GM18502 (cell line): Measurements from ENCODE around the gene BEST2.
"Not testable (repeated sequence)": the region's sequence is repeated elsewhere in the genome, so short reads cannot be mapped to it uniquely, and the experiment has no call there.

Experiments
- ATAC-seq: cut with Tn5 transposase; IDR thresholded peaks from one replicate; pipeline ENCODE4 v1.9.1; 2021; ENCODE audit warnings: mild to moderate bottlenecking; ENCODE audit not compliant: unreplicated experiment, poor library complexity

The BEST2 gene

GRCh38 chr19:12751635-12752034 lies at the start of gene BEST2:
Gene BEST2 (plus strand): TSS chr19:12751791. CDS start chr19:12752593, 802 bp downstream.
- ATAC-seq, result no peak

DNA sequence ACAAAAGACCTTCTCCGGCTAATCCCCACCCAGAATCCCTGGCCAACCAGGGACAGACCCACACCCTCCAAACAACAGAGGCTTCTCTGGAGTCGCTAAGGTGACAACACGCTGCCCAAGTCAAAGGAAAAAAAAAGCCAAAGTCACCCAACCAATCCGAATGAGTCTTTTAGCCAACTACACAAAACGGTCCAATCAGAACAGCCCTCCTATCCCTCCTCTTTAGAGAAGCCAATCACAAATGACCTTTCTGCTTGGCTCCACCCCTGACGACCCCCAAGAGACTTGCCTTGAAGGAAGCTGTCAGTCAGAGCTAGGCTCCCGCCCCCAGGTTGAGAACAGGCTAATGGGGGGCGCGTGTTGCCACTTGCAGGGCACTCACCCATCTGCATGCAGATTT lies 48.5 kb upstream of the BEST2 start:
- ATAC-seq, result no peak

GRCh38 chr19:12705169-12705568 lies 46.4 kb upstream of the BEST2 start:
- ATAC-seq, result no peak

- no peak for ATAC-seq
These were observed 45.8 kb upstream of the BEST2 start for GRCh38 chr19:12705654-12706331.

GRCh38 chr19:12706332-12706718 lies 45.3 kb upstream of the BEST2 start:
- no peak for ATAC-seq

DNA sequence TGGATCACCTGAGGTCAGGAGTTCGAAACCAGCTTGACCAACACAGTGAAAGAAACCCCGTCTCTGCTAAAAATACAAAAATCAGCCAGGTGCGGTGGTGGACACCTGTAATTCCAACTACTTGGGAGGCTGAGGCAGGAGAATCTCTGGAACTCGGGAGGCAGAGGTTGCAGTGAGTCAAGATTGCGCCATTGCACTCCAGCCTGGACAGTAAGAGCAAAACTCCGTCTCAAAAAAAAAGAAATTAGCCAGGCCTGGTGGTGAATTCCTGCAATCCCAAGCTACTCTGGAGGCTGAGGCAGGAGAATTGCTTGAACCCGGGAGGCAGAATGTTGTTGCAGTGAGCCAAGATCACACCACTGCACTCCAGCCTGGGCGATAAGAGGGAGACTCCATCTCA lies 43.0 kb upstream of the BEST2 start:
- ATAC-seq, result no peak

DNA sequence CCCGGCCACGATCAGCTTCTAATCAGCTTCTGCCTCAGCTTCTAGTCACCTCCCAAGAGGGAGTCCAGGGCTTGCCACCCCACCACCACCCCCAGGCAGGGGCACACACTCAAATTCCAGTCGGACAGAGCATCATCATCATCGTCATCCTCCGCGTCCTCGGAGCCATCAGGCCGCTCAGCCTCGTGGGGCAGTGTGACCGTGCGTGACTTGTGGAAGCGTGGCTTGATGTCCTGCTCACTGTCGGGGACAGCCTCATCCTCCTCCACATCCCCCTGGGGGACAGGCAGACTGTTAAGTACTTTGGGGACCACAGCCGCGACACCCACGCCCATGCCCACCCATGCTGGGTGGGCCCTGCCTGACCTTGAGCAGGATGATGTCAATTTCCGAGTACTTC lies 40.4 kb upstream of the BEST2 start:
- ATAC-seq, result no peak

DNA sequence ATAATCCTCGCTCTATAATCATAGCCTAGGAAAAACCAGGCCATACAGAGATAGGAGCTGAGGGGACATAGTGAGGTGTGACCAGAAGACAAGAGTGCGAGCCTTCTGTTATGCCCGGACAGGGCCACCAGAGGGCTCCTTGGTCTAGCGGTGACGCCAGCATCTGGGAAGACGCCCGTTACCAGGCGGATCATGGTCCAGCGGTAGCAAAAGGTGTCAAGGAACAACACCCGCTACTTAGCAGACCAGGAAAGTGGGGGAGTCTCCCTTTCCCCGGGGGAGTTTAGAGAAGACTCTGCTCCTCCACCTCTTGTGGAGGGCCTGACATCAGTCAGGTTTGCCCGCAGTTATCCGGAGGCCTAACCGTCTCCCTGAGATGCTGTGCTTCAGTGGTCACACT lies 39.5 kb upstream of the BEST2 start:
- ATAC-seq, result not testable (repeated sequence)

DNA sequence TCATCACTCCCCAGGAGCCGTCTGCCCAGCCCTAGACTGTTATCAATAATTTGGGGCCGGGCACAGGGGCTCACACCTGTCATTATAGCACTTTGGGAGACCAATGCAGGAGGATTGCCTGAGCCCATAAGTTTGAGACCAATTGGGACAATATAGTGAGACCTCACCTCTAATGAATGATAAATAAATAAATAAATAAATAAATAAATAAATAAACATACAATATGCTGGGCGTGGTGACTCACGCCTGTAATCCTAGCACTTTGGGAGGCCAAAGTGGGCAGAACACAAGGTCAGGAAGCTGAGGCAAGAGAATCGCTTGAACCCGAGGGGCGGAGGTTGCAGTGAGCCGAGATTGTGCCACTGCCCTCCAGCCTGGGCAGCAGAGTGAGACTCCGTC lies 38.3 kb upstream of the BEST2 start:
- not testable (repeated sequence) for ATAC-seq

DNA sequence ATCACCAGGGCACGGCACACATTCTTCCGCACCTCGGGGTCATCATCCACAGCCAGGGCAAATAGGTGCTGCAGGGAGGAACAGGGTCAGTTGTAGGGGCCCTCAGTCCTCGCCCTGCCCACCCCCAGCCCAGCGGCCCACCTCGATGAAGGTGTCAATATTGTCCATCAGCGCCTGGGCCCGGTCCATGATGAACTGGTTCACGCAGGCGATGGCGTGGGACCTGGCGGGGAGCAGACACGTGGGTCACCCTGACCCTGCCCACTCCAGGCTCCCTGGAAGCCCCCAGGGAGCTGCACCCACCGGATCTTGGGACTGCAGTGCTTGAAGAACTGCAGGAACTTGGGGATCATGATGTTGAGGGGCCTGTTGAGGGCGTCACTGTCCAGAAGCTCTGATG lies 36.5 kb upstream of the BEST2 start:
- no peak for ATAC-seq

GRCh38 chr19:12715929-12716328 lies 35.7 kb upstream of the BEST2 start:
- no peak for ATAC-seq

DNA sequence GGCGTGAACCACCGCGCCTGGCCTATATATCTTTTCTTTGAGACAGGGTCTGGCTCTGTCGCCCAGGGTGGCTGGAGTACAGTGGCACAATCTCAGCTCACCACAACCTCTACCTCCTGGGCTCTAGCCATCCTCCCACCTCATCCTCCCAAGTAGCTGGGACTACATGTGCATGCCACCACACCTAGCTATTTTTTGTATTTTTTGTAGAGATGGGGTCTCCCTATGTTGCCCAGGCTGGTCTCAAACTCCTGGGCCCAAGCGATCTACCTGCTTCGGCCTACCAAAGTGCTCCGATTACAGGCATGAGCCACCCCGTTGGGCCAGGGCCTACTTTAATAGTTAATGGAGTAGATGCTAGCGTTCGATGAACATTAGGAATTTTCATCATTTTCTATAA lies 31.3 kb upstream of the BEST2 start:
- ATAC-seq, result no peak

DNA sequence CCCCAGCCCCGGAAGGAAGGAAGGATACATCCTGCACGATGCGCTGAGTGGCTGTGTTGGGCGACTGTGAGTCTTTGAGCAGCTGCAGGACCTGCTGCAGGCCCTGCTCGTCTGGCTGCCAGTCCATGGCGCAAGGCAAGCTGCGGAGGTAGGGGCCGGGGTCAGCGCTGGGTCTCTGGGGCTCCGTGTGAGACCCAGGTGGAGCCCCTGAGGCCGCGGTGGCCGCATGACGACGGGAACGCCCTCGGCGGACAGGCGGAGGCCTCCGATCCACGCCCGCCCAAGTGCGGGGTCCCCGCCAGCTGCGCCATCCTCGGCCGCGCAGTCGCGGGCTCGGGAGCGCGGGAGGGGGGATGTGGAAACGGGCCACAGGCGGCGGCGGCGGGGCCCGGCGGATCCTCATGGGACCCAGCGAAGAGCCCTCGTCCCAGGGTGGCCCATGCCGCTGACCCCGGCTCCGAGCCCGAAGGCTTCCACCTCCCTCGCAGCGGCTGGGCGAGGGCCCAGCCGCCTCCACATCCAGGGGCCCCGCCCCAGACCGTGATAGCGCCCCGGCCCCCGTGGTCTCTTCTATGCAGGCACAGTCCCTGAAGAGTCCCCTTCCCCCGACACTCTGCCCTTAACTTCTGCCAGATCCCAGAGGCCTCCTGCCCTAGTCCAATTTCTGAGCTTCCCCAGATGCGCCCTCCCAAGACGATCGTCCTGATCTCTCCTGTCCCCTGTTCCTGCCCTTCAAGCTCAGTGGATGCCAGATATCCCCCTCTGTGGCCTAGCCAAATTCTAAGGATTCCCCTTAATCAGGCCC lies 30.5 kb upstream of the BEST2 start:
- no peak for ATAC-seq

GRCh38 chr19:12721656-12722565 lies 29.7 kb upstream of the BEST2 start:
- ATAC-seq, result peak; percentile 31

DNA sequence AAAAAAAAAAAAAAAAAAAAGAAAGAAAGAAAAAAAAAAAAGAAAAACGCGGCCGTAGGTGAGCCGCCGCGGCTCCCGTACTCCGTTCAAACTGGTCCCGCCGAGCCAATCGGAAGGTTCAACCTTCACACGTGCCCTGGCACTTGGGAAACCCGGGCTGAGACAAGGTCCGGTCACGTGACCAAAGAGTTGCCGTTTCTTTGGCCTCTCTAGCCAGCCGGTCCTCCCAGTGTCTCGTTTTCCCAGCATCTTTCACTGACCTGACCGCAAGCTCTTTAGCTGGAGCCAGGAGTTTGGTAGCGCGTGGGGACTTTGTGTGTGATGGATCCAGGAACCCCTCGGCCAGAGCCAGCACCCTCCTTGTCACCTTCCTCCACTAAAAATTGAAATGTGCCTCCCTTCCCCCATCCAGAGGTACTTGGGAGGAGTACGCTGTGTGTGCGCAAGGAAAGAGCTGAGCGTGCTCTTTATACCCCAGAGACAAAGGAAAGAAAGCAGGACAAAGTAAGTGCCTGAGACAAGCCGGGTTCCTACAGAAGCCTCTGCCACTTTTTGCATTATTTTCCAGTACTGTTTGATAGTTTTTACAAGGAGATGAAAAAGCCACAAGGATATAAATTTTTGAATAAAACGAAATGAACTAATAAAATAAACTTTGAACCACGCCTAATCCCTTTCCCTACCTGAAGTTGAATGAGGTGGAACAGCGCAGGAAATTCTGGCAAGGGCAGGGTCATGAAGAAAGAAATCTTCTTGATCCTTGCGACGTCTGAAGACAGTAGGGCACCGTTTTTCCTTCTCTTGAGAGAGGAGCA lies 28.8 kb upstream of the BEST2 start:
- peak; percentile 80 for ATAC-seq

DNA sequence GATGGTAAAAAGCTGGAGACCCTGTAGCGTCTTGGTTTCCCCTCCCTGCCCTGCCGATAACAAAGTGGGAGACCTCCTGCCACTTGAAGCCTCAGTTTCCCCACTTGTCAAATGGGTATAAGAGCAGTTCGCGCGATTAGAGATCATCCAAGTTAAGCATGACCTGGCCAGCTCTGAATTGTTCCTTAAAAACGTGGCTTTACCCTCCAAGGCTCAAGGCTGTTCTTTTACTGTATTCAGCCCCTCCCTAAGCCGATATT lies 28.3 kb upstream of the BEST2 start:
- no peak for ATAC-seq

DNA sequence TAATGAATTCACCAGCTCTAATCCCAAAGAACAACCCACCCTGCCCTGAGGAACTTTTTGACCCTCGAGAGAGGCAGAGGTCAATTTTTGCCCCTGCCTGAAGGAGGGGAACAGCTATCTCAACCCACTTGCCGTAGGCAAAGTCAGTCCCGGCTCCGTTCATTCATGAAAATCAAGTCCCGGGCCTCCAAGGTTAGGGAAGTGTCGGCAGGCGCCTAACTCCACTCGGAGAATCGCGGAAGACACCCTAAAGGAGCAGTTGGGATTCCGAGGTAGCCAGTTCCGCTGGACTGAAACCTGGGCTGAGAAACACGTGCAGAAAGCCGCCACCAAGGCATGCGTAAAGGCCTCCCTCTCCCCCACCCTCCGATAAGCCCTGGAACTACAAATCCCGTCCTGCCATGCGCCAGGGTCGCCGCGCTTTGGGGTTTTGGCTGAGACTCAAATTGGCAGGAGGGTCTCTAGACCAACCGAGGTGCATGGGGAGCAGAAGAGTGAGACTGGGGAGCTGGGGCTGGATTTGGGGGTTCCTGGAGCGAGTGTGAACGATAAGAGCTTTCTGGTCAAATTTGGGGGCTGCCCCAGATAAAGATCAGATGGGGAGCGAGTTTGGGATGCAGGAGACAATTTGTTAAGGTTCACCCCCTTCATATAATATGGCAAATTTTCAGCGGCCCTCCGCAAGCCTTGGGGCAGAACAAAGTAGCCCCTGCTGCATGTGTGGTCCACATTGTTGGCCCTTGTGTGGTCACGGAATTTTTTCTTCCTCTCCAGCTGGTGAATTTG lies 27.8 kb upstream of the BEST2 start, which contains the start of gene TNPO2:
Gene TNPO2 (minus strand): TSS at position 292 of the 786 bp plus-strand sequence. CDS start 2,955 bp downstream, outside the sequence.
- no peak for ATAC-seq

DNA sequence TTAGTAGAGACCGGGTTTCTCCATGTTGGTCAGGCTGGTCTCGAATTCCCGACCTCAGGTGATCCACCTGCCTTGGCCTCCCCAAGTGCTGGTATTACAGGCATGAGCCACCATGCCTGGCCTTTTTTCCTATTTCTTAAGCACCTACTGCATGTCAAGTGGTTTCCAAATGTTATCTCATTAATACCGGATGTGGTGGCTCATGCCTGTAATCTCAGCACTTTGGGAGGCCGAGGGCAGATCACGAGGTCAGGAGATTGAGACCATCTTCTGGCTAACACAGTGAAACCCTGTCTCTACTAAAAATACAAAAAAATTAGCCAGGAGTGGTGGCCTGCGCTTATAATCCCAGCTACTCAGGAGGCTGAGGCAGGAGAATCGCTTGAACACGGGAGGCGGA lies 26.0 kb upstream of the BEST2 start:
- ATAC-seq, result not testable (repeated sequence)

- ATAC-seq, result no peak
These were observed 24.6 kb upstream of the BEST2 start for GRCh38 chr19:12726988-12727316.
